ENCODE results near the gene C2CD4A.

C2CD4A gene, protein sequence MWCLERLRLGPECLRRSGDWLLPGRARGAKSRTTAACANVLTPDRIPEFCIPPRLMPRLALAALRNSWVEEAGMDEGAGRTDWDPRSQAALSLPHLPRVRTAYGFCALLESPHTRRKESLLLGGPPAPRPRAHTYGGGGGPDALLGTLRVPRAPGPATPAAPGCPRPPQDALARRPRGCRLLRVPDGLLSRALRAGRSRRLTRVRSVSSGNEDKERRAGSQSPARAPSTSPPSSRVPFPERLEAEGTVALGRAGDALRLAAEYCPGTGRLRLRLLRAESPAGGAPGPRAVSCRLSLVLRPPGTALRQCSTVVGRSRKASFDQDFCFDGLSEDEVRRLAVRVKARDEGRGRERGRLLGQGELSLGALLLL

GRCh38 chr15:62066663-62067447 is at the start of gene C2CD4A:
TSS of gene C2CD4A (plus strand) at chr15:62066977. CDS start at chr15:62067614, 637 bp downstream.
- TF ChIP-seq RAD21 (IDR thresholded peaks at IDR 0.05; ENCODE audit: low read depth) (0 out of 2 replicates have a peak, but pooled peaks have one; percentile 3), EP300 (IDR thresholded peaks at IDR 0.05; ENCODE audit: borderline replicate concordance) (peak; percentile 43), CREB1 (IDR thresholded peaks at IDR 0.05; ENCODE audit: low read depth) (no peak), ZBTB7A (IDR thresholded peaks at IDR 0.05; ENCODE audit: low read depth) (no peak), TEAD4 (IDR thresholded peaks at IDR 0.05) (peak; percentile 10; the same call in 1 of the 2 replicates), CEBPB (IDR thresholded peaks at IDR 0.05) (no peak), NFIC (IDR thresholded peaks at IDR 0.05) (0 out of 2 replicates have a peak, but pooled peaks have one; percentile 32), YY1 (IDR thresholded peaks at IDR 0.05; ENCODE audit: low read depth) (no peak), FOXM1 (IDR thresholded peaks at IDR 0.05; ENCODE audit: borderline replicate concordance, low read depth) (0 out of 2 replicates have a peak, but pooled peaks have one; percentile 25), USF1 (IDR thresholded peaks at IDR 0.05) (peak; percentile 79), TCF12 (IDR thresholded peaks at IDR 0.05; ENCODE audit: low read depth) (peak; percentile 52), MAX (IDR thresholded peaks at IDR 0.05) (peak; percentile 97), TAF1 (IDR thresholded peaks at IDR 0.05; ENCODE audit: low read depth) (peak; percentile 33; the same call in 1 of the 2 replicates), EGR1 (IDR thresholded peaks at IDR 0.05) (no peak)
- TF ChIP-seq, protein P1, sequence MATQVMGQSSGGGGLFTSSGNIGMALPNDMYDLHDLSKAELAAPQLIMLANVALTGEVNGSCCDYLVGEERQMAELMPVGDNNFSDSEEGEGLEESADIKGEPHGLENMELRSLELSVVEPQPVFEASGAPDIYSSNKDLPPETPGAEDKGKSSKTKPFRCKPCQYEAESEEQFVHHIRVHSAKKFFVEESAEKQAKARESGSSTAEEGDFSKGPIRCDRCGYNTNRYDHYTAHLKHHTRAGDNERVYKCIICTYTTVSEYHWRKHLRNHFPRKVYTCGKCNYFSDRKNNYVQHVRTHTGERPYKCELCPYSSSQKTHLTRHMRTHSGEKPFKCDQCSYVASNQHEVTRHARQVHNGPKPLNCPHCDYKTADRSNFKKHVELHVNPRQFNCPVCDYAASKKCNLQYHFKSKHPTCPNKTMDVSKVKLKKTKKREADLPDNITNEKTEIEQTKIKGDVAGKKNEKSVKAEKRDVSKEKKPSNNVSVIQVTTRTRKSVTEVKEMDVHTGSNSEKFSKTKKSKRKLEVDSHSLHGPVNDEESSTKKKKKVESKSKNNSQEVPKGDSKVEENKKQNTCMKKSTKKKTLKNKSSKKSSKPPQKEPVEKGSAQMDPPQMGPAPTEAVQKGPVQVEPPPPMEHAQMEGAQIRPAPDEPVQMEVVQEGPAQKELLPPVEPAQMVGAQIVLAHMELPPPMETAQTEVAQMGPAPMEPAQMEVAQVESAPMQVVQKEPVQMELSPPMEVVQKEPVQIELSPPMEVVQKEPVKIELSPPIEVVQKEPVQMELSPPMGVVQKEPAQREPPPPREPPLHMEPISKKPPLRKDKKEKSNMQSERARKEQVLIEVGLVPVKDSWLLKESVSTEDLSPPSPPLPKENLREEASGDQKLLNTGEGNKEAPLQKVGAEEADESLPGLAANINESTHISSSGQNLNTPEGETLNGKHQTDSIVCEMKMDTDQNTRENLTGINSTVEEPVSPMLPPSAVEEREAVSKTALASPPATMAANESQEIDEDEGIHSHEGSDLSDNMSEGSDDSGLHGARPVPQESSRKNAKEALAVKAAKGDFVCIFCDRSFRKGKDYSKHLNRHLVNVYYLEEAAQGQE (IDR thresholded peaks at IDR 0.05; ENCODE audit: low read depth): peak; percentile 84

- no peak for TF ChIP-seq TCF12 (IDR thresholded peaks at IDR 0.05; ENCODE audit: low read depth)
Measured at GRCh38 chr15:62020576-62021160, 46.1 kb upstream of the C2CD4A start.

- TF ChIP-seq TAF1 (IDR thresholded peaks at IDR 0.05; ENCODE audit: low read depth) (no peak), ZBTB7A (IDR thresholded peaks at IDR 0.05; ENCODE audit: low read depth) (no peak), EP300 (IDR thresholded peaks at IDR 0.05; ENCODE audit: borderline replicate concordance) (no peak), RAD21 (IDR thresholded peaks at IDR 0.05; ENCODE audit: low read depth) (no peak), FOXM1 (IDR thresholded peaks at IDR 0.05; ENCODE audit: borderline replicate concordance, low read depth) (no peak), USF1 (IDR thresholded peaks at IDR 0.05) (no peak), TCF12 (IDR thresholded peaks at IDR 0.05; ENCODE audit: low read depth) (no peak), MAX (IDR thresholded peaks at IDR 0.05) (no peak), CEBPB (IDR thresholded peaks at IDR 0.05) (no peak)
- TF ChIP-seq, protein P1 (IDR thresholded peaks at IDR 0.05; ENCODE audit: low read depth): no peak
Measured at GRCh38 chr15:62021991-62022600, 44.7 kb upstream of the C2CD4A start.

DNA sequence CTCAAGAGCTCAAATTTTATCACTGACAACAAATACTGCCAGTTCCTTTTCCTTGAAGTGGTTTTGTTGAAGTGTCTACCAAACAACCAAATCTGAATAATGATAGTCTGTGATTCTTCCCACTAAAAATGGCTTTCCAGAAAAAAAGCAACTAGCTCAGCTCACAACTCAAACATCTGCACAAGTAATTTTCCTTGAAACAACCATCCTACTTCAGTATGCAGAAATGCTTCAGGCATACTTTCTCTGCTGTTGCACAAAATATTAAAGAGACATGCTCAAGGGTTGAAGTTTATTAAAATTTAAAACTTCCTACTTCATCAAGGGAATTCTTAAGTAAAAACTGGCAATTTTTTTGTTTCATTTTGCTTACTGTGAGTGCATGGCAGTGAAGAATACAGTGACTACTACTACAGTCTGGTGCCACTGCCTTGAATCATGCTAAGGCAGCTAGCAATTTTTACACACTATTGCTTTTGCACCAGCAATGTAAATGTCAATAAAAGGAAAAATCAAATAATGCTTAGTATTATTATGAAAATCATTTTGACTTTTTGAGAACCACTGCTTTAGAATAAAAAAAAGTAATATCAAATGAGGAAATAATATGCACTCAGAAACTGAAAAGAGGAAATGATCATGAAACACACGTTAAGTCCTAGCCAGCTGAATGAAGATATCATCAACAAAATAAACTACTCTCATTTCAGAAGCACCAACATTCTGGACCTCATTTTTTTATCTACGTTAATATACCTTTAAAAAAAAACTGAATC is 40.1 kb upstream of the C2CD4A start:
- no peak for TF ChIP-seq ZBTB7A (IDR thresholded peaks at IDR 0.05; ENCODE audit: low read depth)
- TF ChIP-seq NFIC (IDR thresholded peaks at IDR 0.05): no peak

DNA sequence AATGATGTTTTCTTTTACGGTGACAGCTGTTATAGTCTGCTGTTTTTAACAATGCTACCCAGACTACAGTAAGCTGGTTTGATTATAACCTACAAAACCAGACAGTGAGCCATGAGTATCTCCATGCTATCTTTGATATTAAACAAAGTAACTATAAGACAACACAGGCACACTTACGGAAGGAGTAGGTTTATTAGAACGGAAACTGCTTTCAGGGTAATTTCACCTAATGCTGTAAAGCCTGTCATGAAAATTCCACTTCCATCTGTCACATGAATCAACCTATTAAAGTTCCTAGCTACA is 39.6 kb upstream of the C2CD4A start:
- TF ChIP-seq TCF12 (IDR thresholded peaks at IDR 0.05; ENCODE audit: low read depth) (no peak), MAX (IDR thresholded peaks at IDR 0.05) (no peak), CEBPB (IDR thresholded peaks at IDR 0.05) (no peak), EP300 (IDR thresholded peaks at IDR 0.05; ENCODE audit: borderline replicate concordance) (no peak), NFIC (IDR thresholded peaks at IDR 0.05) (no peak), TAF1 (IDR thresholded peaks at IDR 0.05; ENCODE audit: low read depth) (no peak), YY1 (IDR thresholded peaks at IDR 0.05; ENCODE audit: low read depth) (no peak), RAD21 (IDR thresholded peaks at IDR 0.05; ENCODE audit: low read depth) (no peak), FOXM1 (IDR thresholded peaks at IDR 0.05; ENCODE audit: borderline replicate concordance, low read depth) (no peak), CREB1 (IDR thresholded peaks at IDR 0.05; ENCODE audit: low read depth) (no peak)
- TF ChIP-seq, protein P1 (IDR thresholded peaks at IDR 0.05; ENCODE audit: low read depth): no peak

Measured in Ishikawa (cell line).